ENCODE measurements around the gene DLGAP5.

DNA sequence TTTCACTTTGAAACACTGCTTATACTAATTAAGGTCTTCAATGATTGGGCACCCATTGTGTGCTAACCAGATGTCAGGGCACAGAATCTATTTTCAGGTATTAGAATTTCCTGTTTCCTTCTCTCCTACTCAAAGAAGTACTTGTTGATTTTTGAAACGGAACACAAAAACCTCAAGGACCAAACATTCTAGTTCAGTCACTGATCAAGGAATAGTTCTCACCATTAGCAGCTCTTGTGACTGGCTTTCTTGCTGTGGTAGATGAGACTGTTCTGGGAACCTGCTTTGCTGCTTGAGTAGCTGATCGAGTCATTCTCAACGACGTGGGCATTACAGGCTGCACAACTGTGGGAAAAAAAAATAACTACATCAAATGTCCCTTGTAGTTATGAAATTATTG lies 11.0 kb downstream of the DLGAP5 start:
- TF ChIP-seq POLR2AphosphoS5 (IDR thresholded peaks at IDR 0.05) (no peak), POLR2A (IDR thresholded peaks at IDR 0.05) (no peak)
- TF ChIP-seq, protein P1, sequence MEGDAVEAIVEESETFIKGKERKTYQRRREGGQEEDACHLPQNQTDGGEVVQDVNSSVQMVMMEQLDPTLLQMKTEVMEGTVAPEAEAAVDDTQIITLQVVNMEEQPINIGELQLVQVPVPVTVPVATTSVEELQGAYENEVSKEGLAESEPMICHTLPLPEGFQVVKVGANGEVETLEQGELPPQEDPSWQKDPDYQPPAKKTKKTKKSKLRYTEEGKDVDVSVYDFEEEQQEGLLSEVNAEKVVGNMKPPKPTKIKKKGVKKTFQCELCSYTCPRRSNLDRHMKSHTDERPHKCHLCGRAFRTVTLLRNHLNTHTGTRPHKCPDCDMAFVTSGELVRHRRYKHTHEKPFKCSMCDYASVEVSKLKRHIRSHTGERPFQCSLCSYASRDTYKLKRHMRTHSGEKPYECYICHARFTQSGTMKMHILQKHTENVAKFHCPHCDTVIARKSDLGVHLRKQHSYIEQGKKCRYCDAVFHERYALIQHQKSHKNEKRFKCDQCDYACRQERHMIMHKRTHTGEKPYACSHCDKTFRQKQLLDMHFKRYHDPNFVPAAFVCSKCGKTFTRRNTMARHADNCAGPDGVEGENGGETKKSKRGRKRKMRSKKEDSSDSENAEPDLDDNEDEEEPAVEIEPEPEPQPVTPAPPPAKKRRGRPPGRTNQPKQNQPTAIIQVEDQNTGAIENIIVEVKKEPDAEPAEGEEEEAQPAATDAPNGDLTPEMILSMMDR (IDR thresholded peaks at IDR 0.05), result no peak
